ENCODE results near the gene VCAN. TPM values are rescaled to one million over a fixed set of nuclear protein-coding genes. Genes with fewer than 3 reads are reported as not detected.

Gene VCAN
- total RNA-seq, 2 experiments from 2014 or later = under 0.01 TPM; not detected in 1

GRCh38 chr5:83512061-83512745 lies 40.7 kb downstream of the VCAN start:
- no peaks in the 10 kb centered on the region for H4K20me1 ChIP-seq (ENCODE audit: insufficient read depth, low read length)
- POLR2A ChIA-PET = interaction anchor here (0.6 kb wide), 1 partner anchor 320 kb away, joined by 3 read pairs; no protein-coding TSS in a partner anchor
- TF ChIP-seq EZH2phosphoT487 (IDR thresholded peaks at IDR 0.05; ENCODE audit: borderline replicate concordance, low read depth, low read length) = no peak
- TF ChIP-seq, protein P1, sequence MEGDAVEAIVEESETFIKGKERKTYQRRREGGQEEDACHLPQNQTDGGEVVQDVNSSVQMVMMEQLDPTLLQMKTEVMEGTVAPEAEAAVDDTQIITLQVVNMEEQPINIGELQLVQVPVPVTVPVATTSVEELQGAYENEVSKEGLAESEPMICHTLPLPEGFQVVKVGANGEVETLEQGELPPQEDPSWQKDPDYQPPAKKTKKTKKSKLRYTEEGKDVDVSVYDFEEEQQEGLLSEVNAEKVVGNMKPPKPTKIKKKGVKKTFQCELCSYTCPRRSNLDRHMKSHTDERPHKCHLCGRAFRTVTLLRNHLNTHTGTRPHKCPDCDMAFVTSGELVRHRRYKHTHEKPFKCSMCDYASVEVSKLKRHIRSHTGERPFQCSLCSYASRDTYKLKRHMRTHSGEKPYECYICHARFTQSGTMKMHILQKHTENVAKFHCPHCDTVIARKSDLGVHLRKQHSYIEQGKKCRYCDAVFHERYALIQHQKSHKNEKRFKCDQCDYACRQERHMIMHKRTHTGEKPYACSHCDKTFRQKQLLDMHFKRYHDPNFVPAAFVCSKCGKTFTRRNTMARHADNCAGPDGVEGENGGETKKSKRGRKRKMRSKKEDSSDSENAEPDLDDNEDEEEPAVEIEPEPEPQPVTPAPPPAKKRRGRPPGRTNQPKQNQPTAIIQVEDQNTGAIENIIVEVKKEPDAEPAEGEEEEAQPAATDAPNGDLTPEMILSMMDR (conservative IDR thresholded peaks at IDR 0.05; ENCODE audit: low read length) = no peak

DNA sequence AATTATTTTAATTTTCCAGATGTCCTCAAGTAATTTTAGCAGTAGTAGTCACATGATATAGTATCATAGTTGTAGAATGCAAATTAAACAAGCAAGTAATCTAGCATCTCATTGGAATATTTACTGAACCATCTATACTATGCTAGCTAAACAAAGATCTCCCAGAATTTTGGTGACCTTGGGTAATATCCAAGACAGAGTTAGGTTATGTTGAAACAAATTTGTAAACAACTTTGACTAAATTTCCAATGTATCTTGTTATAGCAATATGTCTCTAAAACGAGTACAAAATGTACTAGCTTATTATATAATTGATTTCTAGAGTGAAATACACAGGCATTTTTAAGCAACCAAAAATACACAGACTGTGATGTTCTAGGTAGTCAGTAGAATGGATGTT lies 41.5 kb downstream of the VCAN start:
- Histone ChIP-seq H3K27ac (ENCODE audit: low read depth, low read length, poor library complexity, severe bottlenecking) (no peak overlapping the region), H3K9me3 (ENCODE audit: low read length) (no peaks in the 10 kb centered on the region), H3K4me1 (ENCODE audit: insufficient read depth, low read length, poor library complexity, severe bottlenecking) (no peaks in the 10 kb centered on the region), H2AFZ (ENCODE audit: low read length) (no peak overlapping the region), H3K36me3 (ENCODE audit: insufficient read depth, low read length) (no peaks in the 10 kb centered on the region), H3K4me3 (ENCODE audit: low read depth, low read length, poor library complexity, severe bottlenecking) (no peak overlapping the region), H4K20me1 (ENCODE audit: insufficient read depth, low read length) (no peaks in the 10 kb centered on the region), H3K79me2 (ENCODE audit: insufficient read depth, low read depth, low read length) (no peaks in the 10 kb centered on the region), H3K4me2 (ENCODE audit: low read length) (no peak overlapping the region), H3K9me2 (ENCODE audit: insufficient read depth, low read length) (no peaks in the 10 kb centered on the region)
- intact Hi-C loops (cut with micrococcal nuclease; ENCODE audit: unreplicated experiment) = no loop called here
- no TSS peak for BruUV-seq (replicated peaks)
- TF ChIP-seq, protein P1 (conservative IDR thresholded peaks at IDR 0.05; ENCODE audit: low read length) = no peak
- TF ChIP-seq EZH2phosphoT487 (IDR thresholded peaks at IDR 0.05; ENCODE audit: borderline replicate concordance, low read depth, low read length) = no peak
- no peak for DNase-seq (ENCODE audit: low spot score)
- POLR2A ChIA-PET = interaction anchor here (0.6 kb wide), 2 partner anchors 320 to 778 kb away, joined by 3 read pairs; no protein-coding TSS in a partner anchor
- CTCF ChIA-PET (ENCODE audit: unreplicated experiment) = no interaction called here

More at GRCh38 chr5:83512061-83512745, 40.7 kb downstream of the VCAN start:
- no TSS peak for BruUV-seq (replicated peaks)
- Histone ChIP-seq H3K27ac (ENCODE audit: low read depth, low read length, poor library complexity, severe bottlenecking) (no peak overlapping the region), H3K4me1 (ENCODE audit: insufficient read depth, low read length, poor library complexity, severe bottlenecking) (no peaks in the 10 kb centered on the region), H3K9me3 (ENCODE audit: low read length) (no peaks in the 10 kb centered on the region), H3K79me2 (ENCODE audit: insufficient read depth, low read depth, low read length) (no peaks in the 10 kb centered on the region), H3K4me3 (ENCODE audit: low read depth, low read length, poor library complexity, severe bottlenecking) (no peak overlapping the region), H3K36me3 (ENCODE audit: insufficient read depth, low read length) (no peaks in the 10 kb centered on the region), H3K4me2 (ENCODE audit: low read length) (no peak overlapping the region), H3K9me2 (ENCODE audit: insufficient read depth, low read length) (no peaks in the 10 kb centered on the region), H2AFZ (ENCODE audit: low read length) (no peak overlapping the region)
- no peak for DNase-seq (ENCODE audit: low spot score)
- CTCF ChIA-PET (ENCODE audit: unreplicated experiment) = no interaction called here
- intact Hi-C loops (cut with micrococcal nuclease; ENCODE audit: unreplicated experiment) = no loop called here

GRCh38 chr5:83513491-83513890 lies 41.9 kb downstream of the VCAN start:
- no peak overlapping the region for H3K27ac ChIP-seq (ENCODE audit: low read depth, low read length, poor library complexity, severe bottlenecking)
- no peak overlapping the region for H3K4me2 ChIP-seq (ENCODE audit: low read length)
- BruUV-seq (replicated peaks) = no TSS peak
- POLR2A ChIA-PET = interaction anchor here (0.6 kb wide), 1 partner anchor 778 kb away, joined by 3 read pairs; no protein-coding TSS in a partner anchor
- H3K9me3 ChIP-seq (ENCODE audit: low read length) = no peaks in the 10 kb centered on the region
- CTCF ChIA-PET (ENCODE audit: unreplicated experiment) = no interaction called here
- no peak overlapping the region for H2AFZ ChIP-seq (ENCODE audit: low read length)
- TF ChIP-seq, protein P1 (conservative IDR thresholded peaks at IDR 0.05; ENCODE audit: low read length) = no peak
- no peak for TF ChIP-seq EZH2phosphoT487 (IDR thresholded peaks at IDR 0.05; ENCODE audit: borderline replicate concordance, low read depth, low read length)
- H4K20me1 ChIP-seq (ENCODE audit: insufficient read depth, low read length) = no peaks in the 10 kb centered on the region
- no peaks in the 10 kb centered on the region for H3K4me1 ChIP-seq (ENCODE audit: insufficient read depth, low read length, poor library complexity, severe bottlenecking)
- no peaks in the 10 kb centered on the region for H3K79me2 ChIP-seq (ENCODE audit: insufficient read depth, low read depth, low read length)
- intact Hi-C loops (cut with micrococcal nuclease; ENCODE audit: unreplicated experiment) = no loop called here
- no peak overlapping the region for H3K4me3 ChIP-seq (ENCODE audit: low read depth, low read length, poor library complexity, severe bottlenecking)
- no peak for DNase-seq (ENCODE audit: low spot score)
- no peaks in the 10 kb centered on the region for H3K9me2 ChIP-seq (ENCODE audit: insufficient read depth, low read length)
- no peaks in the 10 kb centered on the region for H3K36me3 ChIP-seq (ENCODE audit: insufficient read depth, low read length)
